ENCODE data around the gene PPFIBP1. TPM values are rescaled to one million over a fixed set of nuclear protein-coding genes. Genes with fewer than 3 reads are reported as not detected.
"Not testable (repeated sequence)": the region's sequence is repeated elsewhere in the genome, so short reads cannot be mapped to it uniquely, and the experiment has no call there.

Gene PPFIBP1
- polyA plus RNA-seq, 3 donors: 12.1 to 35.0 (median 19.6) TPM

GRCh38 chr12:27705263-27705662, 181.3 kb downstream of the PPFIBP1 start:
- H3K27ac ChIP-seq (ENCODE audit: low read depth, low read length): no peak overlapping the region
- 84 to 93% (median 91%) methylated on average over 8 of the region's 8 CpGs for WGBS, 3 donors

GRCh38 chr12:27707216-27707615, 183.2 kb downstream of the PPFIBP1 start:
- H3K27ac ChIP-seq (ENCODE audit: low read depth, low read length): no peak overlapping the region
- 67 to 71% (median 69%) methylated on average over 2 of the region's 2 CpGs for WGBS, 3 donors

GRCh38 chr12:27709212-27709931, 185.4 kb downstream of the PPFIBP1 start:
- 65 to 89% (median 70%) methylated on average over 12 of the region's 12 CpGs for WGBS, 3 donors
- H3K27ac ChIP-seq (ENCODE audit: low read depth, low read length): no peak overlapping the region

GRCh38 chr12:27709932-27710591, 186.1 kb downstream of the PPFIBP1 start:
- WGBS, 3 donors: 5 to 22% (median 7%) methylated on average over 24 of the region's 24 CpGs
- no peak overlapping the region for H3K27ac ChIP-seq (ENCODE audit: low read depth, low read length)

- WGBS, 3 donors: 0% methylated on average over 44 to 46 of the region's 46 CpGs
- peak within 1 kb of the TSS; percentile 44 for H3K27ac ChIP-seq (ENCODE audit: low read depth, low read length)
These were observed 186.7 kb downstream of the PPFIBP1 start, which contains the start of gene MRPS35 for GRCh38 chr12:27710592-27711316. TSS of gene MRPS35 (plus strand) at chr12:27710832. CDS start at chr12:27710844, 12 bp downstream.

GRCh38 chr12:27711317-27711682, 187.3 kb downstream of the PPFIBP1 start:
- WGBS, 3 donors: 0 to 1% (median 1%) methylated on average over 11 of the region's 11 CpGs
- no peak overlapping the region for H3K27ac ChIP-seq (ENCODE audit: low read depth, low read length)

GRCh38 chr12:27711967-27712366, 188.0 kb downstream of the PPFIBP1 start:
- 49 to 69% (median 55%) methylated on average over 2 of the region's 2 CpGs for WGBS, 3 donors

GRCh38 chr12:27723212-27723611, 199.2 kb downstream of the PPFIBP1 start:
- 80 to 92% (median 87%) methylated on average over 1 of the region's 1 CpG for WGBS, 3 donors
- no peak overlapping the region for H3K27ac ChIP-seq (ENCODE audit: low read depth, low read length)

More at GRCh38 chr12:27711967-27712366, 188.0 kb downstream of the PPFIBP1 start:
- H3K27ac ChIP-seq (ENCODE audit: low read depth, low read length): no peak overlapping the region

- WGBS, 3 donors: 73 to 93% (median 93%) methylated on average over 4 of the region's 4 CpGs
- H3K27ac ChIP-seq (ENCODE audit: low read depth, low read length): no peak overlapping the region
These were observed 206.1 kb downstream of the PPFIBP1 start for GRCh38 chr12:27730097-27730588.

- WGBS, 3 donors: 41 to 77% (median 72%) methylated on average over 2 of the region's 2 CpGs
These were observed 208.3 kb downstream of the PPFIBP1 start for GRCh38 chr12:27732281-27732680.

GRCh38 chr12:27733052-27733656, 209.1 kb downstream of the PPFIBP1 start:
- H3K27ac ChIP-seq (ENCODE audit: low read depth, low read length): no peak overlapping the region
- 26 to 53% (median 46%) methylated on average over 3 of the region's 3 CpGs for WGBS, 3 donors

More at GRCh38 chr12:27732281-27732680, 208.3 kb downstream of the PPFIBP1 start:
- H3K27ac ChIP-seq (ENCODE audit: low read depth, low read length): no peak overlapping the region

GRCh38 chr12:27733791-27734190, 209.8 kb downstream of the PPFIBP1 start:
- 84 to 90% (median 87%) methylated on average over 1 of the region's 1 CpG for WGBS, 3 donors

GRCh38 chr12:27734321-27734720, 210.3 kb downstream of the PPFIBP1 start:
- 89 to 96% (median 94%) methylated on average over 9 of the region's 9 CpGs for WGBS, 3 donors

More at GRCh38 chr12:27733791-27734190, 209.8 kb downstream of the PPFIBP1 start:
- H3K27ac ChIP-seq (ENCODE audit: low read depth, low read length): no peak overlapping the region

GRCh38 chr12:27743601-27744000, 219.6 kb downstream of the PPFIBP1 start:
- no peak overlapping the region for H3K27ac ChIP-seq (ENCODE audit: low read depth, low read length)
- 97 to 98% (median 97%) methylated on average over 5 of the region's 5 CpGs for WGBS, 3 donors

More at GRCh38 chr12:27734321-27734720, 210.3 kb downstream of the PPFIBP1 start:
- H3K27ac ChIP-seq (ENCODE audit: low read depth, low read length): not testable (repeated sequence)

Other genes starting within 250 kb of the PPFIBP1 start
- gene BMAL2, start 191.4 kb upstream of the PPFIBP1 start, polyA plus RNA-seq: 1 to 10 TPM; 1.1 to 4.8 (median 1.5) TPM
- under 1 TPM in 1 of 3 donors, not detected in 2; 0.10 TPM for gene SMCO2, start 77.5 kb upstream of the PPFIBP1 start, polyA plus RNA-seq
- gene REP15, start 172.2 kb downstream of the PPFIBP1 start, polyA plus RNA-seq: 1 to 10 TPM in 2 of 3 donors, under 1 TPM in 1; 0.30 to 5.2 (median 3.3) TPM
- gene MRPS35, start 186.6 kb downstream of the PPFIBP1 start, polyA plus RNA-seq: 10 to 100 TPM; 14.1 to 33.6 (median 27.8) TPM

All from adipose tissue (tissue), 3 donors.